Rectal smooth muscle tissue (tissue), 1 donor: ENCODE results near the gene PRKCE.

ENCODE experiments used
- H3K27ac ChIP-seq: one replicate; pipeline ENCODE4 v1.7.0; 2013; ENCODE audit warnings: low read depth, low read length, inconsistent platforms
- H3K27me3 ChIP-seq: one replicate; pipeline ENCODE4 v1.7.0; 2013; ENCODE audit warnings: low read length; ENCODE audit not compliant: control insufficient read depth, insufficient read depth
- H3K36me3 ChIP-seq: one replicate; pipeline ENCODE4 v1.7.0; 2013; ENCODE audit warnings: low read length; ENCODE audit not compliant: control insufficient read depth, insufficient read depth
- H3K4me1 ChIP-seq: one replicate; pipeline ENCODE4 v1.7.0; 2013; ENCODE audit warnings: low read length; ENCODE audit not compliant: control insufficient read depth, insufficient read depth
- H3K4me3 ChIP-seq: one replicate; pipeline ENCODE4 v1.7.0; 2013; ENCODE audit warnings: low read length
- H3K9ac ChIP-seq: one replicate; pipeline ENCODE4 v1.7.0; 2013; ENCODE audit warnings: low read length

The PRKCE gene

DNA sequence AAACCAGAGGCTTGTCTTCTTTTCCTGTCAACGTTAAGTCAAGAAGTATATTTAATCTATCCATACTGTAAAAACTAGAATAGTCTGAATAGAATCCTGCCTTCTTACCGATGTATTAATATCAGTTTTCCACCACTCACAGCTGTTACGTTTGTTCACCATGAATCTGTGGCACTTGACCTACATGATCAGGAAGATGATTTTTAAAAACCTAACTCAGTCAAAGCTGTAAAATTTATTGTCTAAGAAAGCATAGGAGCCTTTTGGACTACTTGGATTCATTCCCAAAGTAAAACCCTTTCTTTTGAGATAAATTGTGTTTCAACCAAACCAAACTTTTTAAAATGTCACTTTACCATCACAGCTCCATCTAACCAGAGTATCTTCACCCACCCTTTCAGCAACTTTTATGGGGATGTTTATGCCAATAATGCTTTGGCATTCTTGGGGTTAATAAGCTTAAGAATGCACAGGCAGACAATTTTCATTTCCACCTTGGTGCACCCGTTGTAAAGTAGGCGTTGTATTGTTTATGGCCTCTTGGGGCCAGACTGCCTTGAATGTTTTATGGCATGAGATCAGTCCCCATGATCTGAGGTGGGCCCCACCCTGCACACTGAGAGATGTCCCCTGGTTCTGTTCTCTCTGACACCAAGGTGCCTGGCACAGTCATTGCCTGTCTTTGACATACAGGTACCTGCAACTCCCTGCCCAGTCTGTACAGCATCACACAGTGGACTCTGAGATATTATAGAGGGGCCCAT is 469.5 kb downstream of the PRKCE start:
- H3K27ac ChIP-seq: no peak overlapping the region
- peaks cover 3% of the 10 kb centered on the region for H3K4me1 ChIP-seq
- H3K36me3 ChIP-seq: no peaks in the 10 kb centered on the region

DNA sequence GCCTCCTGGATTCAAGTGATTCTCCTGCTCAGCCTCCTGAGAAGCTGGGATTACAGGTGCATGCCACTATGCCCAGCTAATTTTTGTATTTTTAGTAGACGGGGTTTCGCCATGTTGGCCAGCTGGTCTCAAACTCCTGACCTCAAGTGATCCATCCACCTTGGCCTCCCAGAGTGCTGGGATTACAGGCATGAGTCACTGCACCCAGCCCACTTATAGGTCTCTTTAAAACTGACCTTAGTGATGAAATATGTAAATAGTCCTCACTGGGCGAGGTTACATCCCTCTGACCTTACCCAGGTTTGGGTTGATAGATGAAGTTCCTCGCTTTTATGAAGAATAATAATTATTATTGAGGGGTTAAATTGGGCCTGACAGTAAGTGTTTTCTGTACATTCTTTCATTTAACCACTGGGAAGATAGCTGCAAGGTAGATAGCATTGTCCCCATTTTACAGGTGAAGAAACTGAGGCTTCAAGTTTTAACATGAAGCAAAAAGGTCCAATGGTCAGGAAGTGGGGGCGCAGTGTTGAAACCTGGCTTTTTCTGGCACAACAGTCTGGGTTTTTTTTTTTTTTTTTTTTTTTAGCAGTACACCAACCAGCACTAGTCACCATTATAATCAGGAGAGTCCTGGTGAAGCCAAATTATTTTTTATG is 471.0 kb downstream of the PRKCE start:
- Histone ChIP-seq H3K9ac (no peak overlapping the region), H3K27me3 (no peaks in the 10 kb centered on the region), H3K27ac (no peak overlapping the region), H3K4me1 (peaks cover 3% of the 10 kb centered on the region), H3K36me3 (no peaks in the 10 kb centered on the region), H3K4me3 (no peak overlapping the region)

More for the DNA sequence above, 469.5 kb downstream of the PRKCE start:
- no peaks in the 10 kb centered on the region for H3K27me3 ChIP-seq
- H3K4me3 ChIP-seq: no peak overlapping the region
- no peak overlapping the region for H3K9ac ChIP-seq

DNA sequence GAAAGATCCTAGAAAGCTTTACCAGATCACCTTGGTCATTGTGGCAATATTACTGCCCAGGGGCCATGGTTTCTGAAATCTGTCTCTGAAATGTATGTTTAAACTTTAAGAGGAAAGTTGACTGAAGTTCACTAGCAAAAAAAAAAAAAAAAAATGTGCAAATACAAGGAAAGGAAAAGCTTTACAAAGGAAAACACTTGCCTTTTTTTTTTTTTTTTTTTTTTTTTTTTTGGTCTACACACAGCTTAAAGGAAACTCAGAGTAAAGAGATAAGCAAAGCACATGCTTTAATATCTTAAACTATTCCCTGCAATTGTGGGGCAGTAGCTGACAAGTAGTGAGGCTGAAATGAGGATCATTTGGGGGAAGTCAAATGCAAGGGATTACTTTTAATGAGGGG is 471.5 kb downstream of the PRKCE start:
- Histone ChIP-seq H3K4me3 (no peak overlapping the region), H3K9ac (no peak overlapping the region), H3K4me1 (peaks cover 3% of the 10 kb centered on the region), H3K27ac (no peak overlapping the region), H3K36me3 (no peaks in the 10 kb centered on the region), H3K27me3 (no peaks in the 10 kb centered on the region)

DNA sequence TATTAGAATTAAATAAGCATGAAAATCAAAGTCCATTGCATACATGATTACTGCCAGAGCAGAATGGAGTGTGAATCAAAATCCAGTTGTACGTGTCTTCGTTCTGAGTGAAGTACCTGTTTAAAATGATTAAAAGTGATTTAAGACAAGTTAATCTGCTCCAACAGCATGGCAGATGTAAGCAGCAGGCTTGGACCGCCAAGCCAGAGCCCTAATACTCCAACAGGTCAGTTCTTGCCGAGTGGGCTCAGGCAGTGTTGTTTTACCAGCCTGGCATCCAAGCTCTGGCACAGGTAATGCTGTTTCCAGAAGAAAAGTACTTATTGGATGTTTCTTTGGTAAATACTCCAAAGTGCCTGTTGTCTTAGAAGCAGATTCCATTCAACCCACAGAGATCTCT is 474.3 kb downstream of the PRKCE start:
- Histone ChIP-seq H3K4me1 (no peaks in the 10 kb centered on the region), H3K27me3 (no peaks in the 10 kb centered on the region), H3K9ac (no peak overlapping the region), H3K4me3 (no peak overlapping the region), H3K27ac (no peak overlapping the region), H3K36me3 (no peaks in the 10 kb centered on the region)

DNA sequence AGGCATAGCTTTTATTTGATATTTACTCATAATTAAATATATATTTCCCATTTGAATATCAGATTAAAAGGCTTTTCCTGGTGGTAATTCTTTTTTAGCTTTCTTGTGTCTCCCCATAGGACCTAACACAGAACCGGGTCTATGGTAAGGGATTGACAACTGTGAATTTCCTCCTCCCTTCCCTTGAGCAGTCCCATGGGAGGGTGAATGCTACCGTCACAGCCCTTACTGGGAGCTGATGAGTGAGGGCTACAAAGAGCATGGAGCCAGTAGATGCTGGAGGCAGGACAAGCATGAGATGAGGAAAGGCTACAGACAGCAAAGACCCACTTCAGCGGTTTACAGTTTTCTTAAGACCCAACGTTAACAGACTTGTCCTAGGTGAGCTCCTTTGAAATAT is 475.1 kb downstream of the PRKCE start:
- H3K36me3 ChIP-seq: no peaks in the 10 kb centered on the region
- H3K9ac ChIP-seq: no peak overlapping the region
- no peaks in the 10 kb centered on the region for H3K4me1 ChIP-seq
- no peak overlapping the region for H3K27ac ChIP-seq
- H3K4me3 ChIP-seq: no peak overlapping the region
- H3K27me3 ChIP-seq: no peaks in the 10 kb centered on the region

DNA sequence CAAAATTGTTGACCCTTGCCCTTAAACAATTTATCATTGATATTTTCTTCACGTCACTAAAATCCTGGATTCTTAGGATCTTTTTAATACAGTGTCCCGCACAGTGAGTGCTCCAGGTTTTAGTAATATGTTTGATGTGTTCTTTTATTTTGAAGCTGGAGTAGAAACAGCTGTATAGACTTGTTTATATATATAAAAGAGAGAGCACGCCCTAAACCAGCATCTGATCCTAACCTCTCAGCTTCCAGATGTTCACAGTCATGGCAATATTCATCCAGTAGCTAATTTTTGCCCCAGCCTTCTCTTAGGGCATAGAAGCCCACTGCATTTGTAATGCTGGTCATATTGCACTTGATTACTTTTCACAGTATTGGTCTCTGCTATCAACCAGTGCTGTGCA is 475.7 kb downstream of the PRKCE start:
- Histone ChIP-seq H3K4me3 (no peak overlapping the region), H3K9ac (no peak overlapping the region), H3K27me3 (no peaks in the 10 kb centered on the region), H3K4me1 (no peaks in the 10 kb centered on the region), H3K36me3 (no peaks in the 10 kb centered on the region), H3K27ac (no peak overlapping the region)

DNA sequence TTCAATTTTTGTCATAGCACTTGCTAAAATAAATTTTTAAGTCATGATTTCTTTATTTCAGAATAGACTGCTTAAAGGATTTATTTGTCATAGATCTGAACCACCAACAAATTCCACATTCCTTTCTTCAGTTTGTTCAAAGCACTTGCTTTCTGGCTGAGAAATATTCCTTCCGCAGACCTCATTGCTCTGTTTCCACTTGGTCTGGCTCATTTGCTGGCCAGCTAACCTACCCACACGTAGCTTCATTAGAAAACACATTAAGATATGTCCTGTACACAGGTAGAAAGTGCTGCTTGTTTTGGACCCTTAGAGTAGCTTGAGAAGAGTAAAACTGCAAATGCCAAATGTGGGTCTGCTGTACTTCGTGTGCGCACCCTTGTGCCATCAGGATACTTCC is 479.0 kb downstream of the PRKCE start:
- Histone ChIP-seq H3K27me3 (no peaks in the 10 kb centered on the region), H3K36me3 (no peaks in the 10 kb centered on the region), H3K4me1 (no peaks in the 10 kb centered on the region), H3K27ac (no peak overlapping the region), H3K9ac (no peak overlapping the region), H3K4me3 (no peak overlapping the region)

DNA sequence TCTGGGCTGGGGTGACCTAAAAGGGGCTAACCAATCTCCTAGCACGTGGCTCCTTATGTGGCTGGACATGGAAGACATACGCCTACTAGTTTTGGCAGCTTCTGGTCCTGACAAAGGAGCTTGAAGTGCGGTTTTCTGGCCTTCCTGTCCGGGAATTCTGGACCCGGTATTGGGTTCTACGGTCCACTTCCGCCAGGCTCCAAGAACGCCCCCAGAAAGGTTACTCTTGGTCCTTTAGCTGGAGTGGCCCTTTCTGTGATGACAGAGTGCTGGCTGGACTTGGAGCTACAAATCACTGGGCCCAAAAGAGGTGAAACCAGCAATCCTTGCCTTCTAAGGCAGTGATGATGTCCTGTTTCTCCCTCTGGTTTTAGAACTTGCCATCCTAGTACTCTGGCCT is 481.5 kb downstream of the PRKCE start:
- H3K27ac ChIP-seq: no peak overlapping the region

DNA sequence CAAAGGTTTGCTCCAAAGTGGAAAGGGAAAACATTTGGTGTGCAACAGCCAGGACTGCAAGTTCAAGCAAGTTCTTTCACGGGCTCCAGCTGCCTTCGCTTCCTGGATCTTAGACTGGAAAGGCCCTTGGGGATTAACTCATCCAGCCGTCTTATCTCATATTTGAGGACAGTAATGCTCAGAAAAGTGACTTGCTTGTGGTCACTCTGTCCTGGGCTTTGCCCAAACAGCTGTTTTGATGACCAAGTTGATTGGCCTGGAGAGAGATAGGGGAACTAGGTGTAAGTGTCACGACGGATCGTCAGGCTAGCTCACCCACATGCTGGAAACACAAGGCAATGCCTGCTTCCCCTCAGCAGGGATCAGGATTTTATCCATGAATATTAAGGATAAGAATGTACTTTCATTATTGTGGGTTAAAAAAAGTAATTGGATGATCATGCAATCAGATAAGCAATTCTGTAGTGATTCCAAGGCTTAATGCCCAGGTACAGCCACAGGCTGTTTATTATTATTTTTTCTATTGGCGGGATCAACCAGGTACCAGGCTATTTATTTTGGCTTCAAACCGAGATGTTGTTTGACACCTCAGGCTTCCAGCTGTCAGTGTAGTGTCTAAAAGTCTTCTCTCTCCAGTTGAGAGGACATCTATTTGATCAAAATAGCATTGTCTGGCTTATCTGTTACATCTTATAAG is 483.2 kb downstream of the PRKCE start:
- Histone ChIP-seq H3K4me1 (no peaks in the 10 kb centered on the region), H3K9ac (no peak overlapping the region), H3K27ac (peak overlapping the region; percentile 7), H3K4me3 (no peak overlapping the region), H3K27me3 (no peaks in the 10 kb centered on the region), H3K36me3 (no peaks in the 10 kb centered on the region)

More for the DNA sequence above, 481.5 kb downstream of the PRKCE start:
- Histone ChIP-seq H3K4me1 (no peaks in the 10 kb centered on the region), H3K36me3 (no peaks in the 10 kb centered on the region), H3K4me3 (no peak overlapping the region), H3K9ac (no peak overlapping the region), H3K27me3 (no peaks in the 10 kb centered on the region)

DNA sequence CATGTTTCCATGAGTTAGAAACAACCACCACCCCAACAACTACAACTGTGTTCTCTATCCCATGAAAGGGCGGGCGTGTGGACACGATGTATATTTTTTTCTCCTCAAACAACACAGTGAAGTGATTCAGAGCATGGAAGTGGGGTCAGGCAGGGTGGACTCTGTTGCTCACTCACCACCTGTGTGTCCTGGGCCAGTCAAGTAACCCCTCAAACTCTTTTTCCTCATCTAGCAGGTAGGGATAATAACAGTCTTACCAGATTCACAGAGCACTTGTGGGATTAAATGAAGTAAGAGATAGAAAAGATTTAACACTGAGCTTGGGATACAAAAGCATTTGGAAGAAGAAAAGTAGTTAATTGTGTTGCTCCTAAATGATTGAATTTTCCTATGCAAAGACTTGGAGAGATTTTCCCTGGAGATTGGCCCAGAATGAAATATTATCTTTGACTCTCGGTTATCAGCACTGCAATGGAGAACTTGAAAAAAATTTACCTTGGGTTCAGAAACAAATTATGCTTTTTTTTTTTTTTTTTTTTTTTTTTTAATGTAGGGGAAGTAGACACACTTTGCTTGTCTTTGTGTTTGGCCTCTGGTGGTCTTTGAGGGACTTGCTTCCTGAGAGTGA is 483.9 kb downstream of the PRKCE start:
- Histone ChIP-seq H3K4me1 (no peaks in the 10 kb centered on the region), H3K27ac (no peak overlapping the region), H3K9ac (no peak overlapping the region), H3K36me3 (no peaks in the 10 kb centered on the region), H3K4me3 (no peak overlapping the region), H3K27me3 (no peaks in the 10 kb centered on the region)

DNA sequence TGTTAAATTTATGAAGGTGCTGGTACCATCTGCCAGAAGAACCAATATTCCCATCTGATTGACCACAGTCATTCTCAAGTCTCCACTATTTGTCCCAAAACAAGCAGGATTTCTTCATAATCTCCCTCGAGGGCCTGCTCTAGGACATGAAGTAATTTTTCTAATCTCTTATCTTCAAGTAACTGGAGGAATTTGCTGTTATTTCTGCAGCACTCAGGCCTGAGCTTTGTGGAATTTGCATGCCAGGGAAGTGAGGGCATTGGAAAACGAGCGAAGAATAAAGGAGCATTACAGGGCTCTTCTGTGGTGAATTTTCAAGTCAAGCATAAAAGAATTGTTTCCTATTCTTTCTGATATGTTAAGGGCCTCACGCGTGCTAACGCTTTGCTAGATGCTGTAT is 484.5 kb downstream of the PRKCE start:
- H3K27ac ChIP-seq: no peak overlapping the region

DNA sequence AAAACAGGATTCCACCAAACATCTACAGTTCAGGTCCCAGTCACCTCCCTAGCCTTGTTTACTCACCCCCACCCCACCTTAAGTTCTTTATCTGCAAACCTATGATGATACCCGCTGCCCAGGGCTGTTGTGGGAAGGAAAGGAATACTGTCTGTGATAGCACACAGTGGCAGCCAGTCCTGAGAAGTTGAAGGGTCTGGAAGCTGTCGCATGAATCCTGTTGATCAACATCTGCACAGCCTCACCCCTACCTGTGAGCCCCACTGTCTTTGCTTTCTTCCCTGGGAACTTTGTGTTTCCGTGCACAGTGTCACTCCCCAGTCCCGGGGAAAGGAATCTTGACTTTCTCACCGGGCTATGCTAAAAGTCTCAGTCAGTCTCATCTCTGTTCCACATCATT is 485.0 kb downstream of the PRKCE start:
- Histone ChIP-seq H3K27me3 (no peaks in the 10 kb centered on the region), H3K27ac (no peak overlapping the region), H3K36me3 (no peaks in the 10 kb centered on the region), H3K9ac (no peak overlapping the region), H3K4me3 (no peak overlapping the region), H3K4me1 (no peaks in the 10 kb centered on the region)

More for the DNA sequence above, 484.5 kb downstream of the PRKCE start:
- no peak overlapping the region for H3K9ac ChIP-seq
- H3K27me3 ChIP-seq: no peaks in the 10 kb centered on the region
- no peaks in the 10 kb centered on the region for H3K36me3 ChIP-seq
- H3K4me1 ChIP-seq: no peaks in the 10 kb centered on the region
- H3K4me3 ChIP-seq: no peak overlapping the region
